Measurements from ENCODE around the gene GPS2. TPM values are rescaled to one million over a fixed set of nuclear protein-coding genes. Genes with fewer than 3 reads are reported as not detected.

The GPS2 gene
- total RNA-seq, 4 donors from 2014 or later, result 36.1 to 108 (median 57.3) TPM

GRCh38 chr17:7325031-7325528, 9.9 kb upstream of the GPS2 start:
- WGBS, 2 donors, result 90 to 94% methylated on average over 19 of the region's 19 CpGs
- no peak for DNase-seq (ENCODE audit: low spot score in 2 of 2)
- TF ChIP-seq CTCF (IDR thresholded peaks at IDR 0.05) (no peak), POLR2A (IDR thresholded peaks at IDR 0.05) (no peak), EP300 (IDR thresholded peaks at IDR 0.05) (no peak)
- Histone ChIP-seq H3K27me3 (no peaks in the 10 kb centered on the region), H3K9me3 (no peaks in the 10 kb centered on the region), H3K27ac (no peak overlapping the region), H3K4me3 (no peak overlapping the region), H3K4me1 (peaks cover 0 to 21% (median 12%) of the 10 kb centered on the region in 4 donors), H3K36me3 (peaks cover 7 to 71% (median 23%) of the 10 kb centered on the region in 3 donors)

- Histone ChIP-seq H3K4me1 (peaks cover 0 to 20% (median 12%) of the 10 kb centered on the region in 4 donors), H3K36me3 (peaks cover 7 to 78% (median 23%) of the 10 kb centered on the region in 3 donors), H3K9me3 (no peaks in the 10 kb centered on the region), H3K27me3 (no peaks in the 10 kb centered on the region), H3K27ac (no peak overlapping the region), H3K4me3 (no peak overlapping the region)
- DNase-seq (ENCODE audit: low spot score in 2 of 2), result no peak
- WGBS, 2 donors, result 79 to 97% methylated on average over 3 of the region's 3 CpGs
- TF ChIP-seq CTCF (IDR thresholded peaks at IDR 0.05) (no peak), EP300 (IDR thresholded peaks at IDR 0.05) (no peak), POLR2A (IDR thresholded peaks at IDR 0.05) (no peak)
These were observed 9.2 kb upstream of the GPS2 start for GRCh38 chr17:7324438-7324779.

GRCh38 chr17:7323731-7324437, 8.7 kb upstream of the GPS2 start:
- 61 to 63% methylated on average over 25 to 39 of the region's 39 CpGs for WGBS, 2 donors
- peaks cover 0 to 20% (median 11%) of the 10 kb centered on the region in 4 donors for H3K4me1 ChIP-seq
- H3K4me3 ChIP-seq, result no peak overlapping the region
- H3K27ac ChIP-seq, result no peak overlapping the region
- no peaks in the 10 kb centered on the region for H3K9me3 ChIP-seq
- DNase-seq (ENCODE audit: low spot score in 2 of 2), result peak in 1 of 2 donors; percentile 41
- H3K36me3 ChIP-seq, result peaks cover 7 to 83% (median 25%) of the 10 kb centered on the region in 3 donors
- TF ChIP-seq CTCF (IDR thresholded peaks at IDR 0.05), result peak; percentile 66 to 88 (median 75)
- no peak for TF ChIP-seq EP300 (IDR thresholded peaks at IDR 0.05)
- TF ChIP-seq POLR2A (IDR thresholded peaks at IDR 0.05), result no peak
- H3K27me3 ChIP-seq, result no peaks in the 10 kb centered on the region

GRCh38 chr17:7322520-7323194, 7.5 kb upstream of the GPS2 start:
- H3K36me3 ChIP-seq, result peaks cover 7 to 95% (median 31%) of the 10 kb centered on the region in 3 donors
- WGBS, 2 donors, result 91 to 94% methylated on average over 22 of the region's 22 CpGs

More at GRCh38 chr17:7322520-7323194, 7.5 kb upstream of the GPS2 start:
- H3K27ac ChIP-seq, result no peak overlapping the region
- H3K9me3 ChIP-seq, result no peaks in the 10 kb centered on the region
- no peak overlapping the region for H3K4me3 ChIP-seq
- peaks cover 0 to 10% (median under 1%) of the 10 kb centered on the region in 4 donors for H3K4me1 ChIP-seq
- TF ChIP-seq EP300 (IDR thresholded peaks at IDR 0.05), result no peak
- TF ChIP-seq POLR2A (IDR thresholded peaks at IDR 0.05), result no peak
- TF ChIP-seq CTCF (IDR thresholded peaks at IDR 0.05), result no peak
- no peaks in the 10 kb centered on the region for H3K27me3 ChIP-seq
- DNase-seq (ENCODE audit: low spot score in 2 of 2), result no peak
